Stomach (tissue), 4 donors: ENCODE measurements around the gene SLC6A8.

Experiments
- EP300 ChIP-seq: sonication (generic); formaldehyde crosslinking; IDR thresholded peaks from one replicate; pipeline ENCODE4 v1.6.1; 2017; ENCODE audit warnings: antibody characterized with exemption
- POLR2AphosphoS5 ChIP-seq, 3 donors: sonication (generic); formaldehyde crosslinking; IDR thresholded peaks; one replicate each; pipeline ENCODE4 v1.6.1; 2016; ENCODE audit warnings: antibody characterized with exemption in 3 of 3
- TF ChIP-seq, protein P1 (sequence below), 7 experiments: fragments of 450-650 bp in 4 of 7; fragments of 200-600 bp in 3 of 7; sonication (generic) in 3 of 7; IDR thresholded peaks; one replicate each; pipeline ENCODE4 v1.5.1; 2016 to 2019; ENCODE audit warnings: antibody characterized with exemption in 7 of 7, control low read depth in 2 of 7, mild to moderate bottlenecking in 1 of 7

DNA sequence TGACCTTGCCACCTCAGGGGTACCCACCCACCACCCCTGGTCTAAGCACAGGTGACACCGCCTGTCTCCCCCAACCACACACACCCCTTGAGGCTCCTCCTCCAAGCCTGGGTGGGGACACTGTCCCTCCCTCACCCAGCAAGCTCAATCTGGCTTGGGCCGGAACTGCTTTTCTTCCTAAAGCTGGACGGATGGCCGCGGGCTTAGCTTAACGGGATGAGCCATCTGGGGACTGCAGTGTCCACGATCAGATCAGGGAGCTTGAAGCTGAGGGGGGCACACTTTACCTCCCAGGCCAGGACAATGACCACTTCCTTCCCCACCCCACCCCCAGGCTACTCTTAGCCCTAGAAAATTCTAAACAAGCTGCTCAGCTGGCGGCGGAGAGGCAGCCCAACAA is 1.0 kb upstream of the SLC6A8 start:
- TF ChIP-seq POLR2AphosphoS5 (IDR thresholded peaks at IDR 0.05): no peak
- TF ChIP-seq, protein P1, sequence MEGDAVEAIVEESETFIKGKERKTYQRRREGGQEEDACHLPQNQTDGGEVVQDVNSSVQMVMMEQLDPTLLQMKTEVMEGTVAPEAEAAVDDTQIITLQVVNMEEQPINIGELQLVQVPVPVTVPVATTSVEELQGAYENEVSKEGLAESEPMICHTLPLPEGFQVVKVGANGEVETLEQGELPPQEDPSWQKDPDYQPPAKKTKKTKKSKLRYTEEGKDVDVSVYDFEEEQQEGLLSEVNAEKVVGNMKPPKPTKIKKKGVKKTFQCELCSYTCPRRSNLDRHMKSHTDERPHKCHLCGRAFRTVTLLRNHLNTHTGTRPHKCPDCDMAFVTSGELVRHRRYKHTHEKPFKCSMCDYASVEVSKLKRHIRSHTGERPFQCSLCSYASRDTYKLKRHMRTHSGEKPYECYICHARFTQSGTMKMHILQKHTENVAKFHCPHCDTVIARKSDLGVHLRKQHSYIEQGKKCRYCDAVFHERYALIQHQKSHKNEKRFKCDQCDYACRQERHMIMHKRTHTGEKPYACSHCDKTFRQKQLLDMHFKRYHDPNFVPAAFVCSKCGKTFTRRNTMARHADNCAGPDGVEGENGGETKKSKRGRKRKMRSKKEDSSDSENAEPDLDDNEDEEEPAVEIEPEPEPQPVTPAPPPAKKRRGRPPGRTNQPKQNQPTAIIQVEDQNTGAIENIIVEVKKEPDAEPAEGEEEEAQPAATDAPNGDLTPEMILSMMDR (IDR thresholded peaks at IDR 0.05): no peak
- no peak for TF ChIP-seq EP300
